HTR-8/SVneo (cell line): Measurements from ENCODE around the gene PHACTR2.

ENCODE experiments used
- DNase-seq: peaks from one replicate; pipeline ENCODE4 v3.0.0; 2011; ENCODE audit warnings: low spot score, mixed read lengths; ENCODE audit not compliant: insufficient read length
- FAIRE-seq: peaks from 2 replicates; lab custom pipeline; 2011; peaks lifted over from hg19 to GRCh38; lab: Jason Lieb, UNC

Gene PHACTR2

GRCh38 chr6:143880412-143880811 lies 202.6 kb downstream of the PHACTR2 start:
- DNase-seq (no peak), FAIRE-seq (no peak)
